ENCODE measurements around the gene PSEN1. TPM values are rescaled to one million over a fixed set of nuclear protein-coding genes. Genes with fewer than 3 reads are reported as not detected.

The PSEN1 gene
- total and polyA plus RNA-seq, 2 experiments from 2014 or later = 36.3 to 49.7 TPM

- no peak for DNase-seq (ENCODE audit: low read depth in 1 of 2, low spot score in 1 of 2)
- no peak overlapping the region for H3K27ac ChIP-seq
- no peaks in the 10 kb centered on the region for H3K36me3 ChIP-seq
- H3K27me3 ChIP-seq = no peaks in the 10 kb centered on the region
- no peak for TF ChIP-seq CTCF (IDR thresholded peaks at IDR 0.05; ENCODE audit: low read depth, low read length)
- no peaks in the 10 kb centered on the region for H3K9me3 ChIP-seq (ENCODE audit: low read depth)
- H3K4me1 ChIP-seq (ENCODE audit: low read depth) = no peaks in the 10 kb centered on the region
- no peak overlapping the region for H3K4me3 ChIP-seq
Observed at GRCh38 chr14:73253323-73253610, 117.0 kb downstream of the PSEN1 start.

- TF ChIP-seq CTCF (IDR thresholded peaks at IDR 0.05; ENCODE audit: low read depth, low read length) = no peak
- H3K9me3 ChIP-seq (ENCODE audit: low read depth) = no peaks in the 10 kb centered on the region
- H3K27me3 ChIP-seq = no peaks in the 10 kb centered on the region
- no peak overlapping the region for H3K4me3 ChIP-seq
- no peaks in the 10 kb centered on the region for H3K4me1 ChIP-seq (ENCODE audit: low read depth)
- H3K27ac ChIP-seq = no peak overlapping the region
- H3K36me3 ChIP-seq = no peaks in the 10 kb centered on the region
- no peak for DNase-seq (ENCODE audit: low read depth in 1 of 2, low spot score in 1 of 2)
Observed at GRCh38 chr14:73253721-73254120, 117.4 kb downstream of the PSEN1 start.

GRCh38 chr14:73254247-73255004, 118.1 kb downstream of the PSEN1 start:
- H3K4me3 ChIP-seq = no peak overlapping the region
- no peak for TF ChIP-seq CTCF (IDR thresholded peaks at IDR 0.05; ENCODE audit: low read depth, low read length)
- no peaks in the 10 kb centered on the region for H3K4me1 ChIP-seq (ENCODE audit: low read depth)
- H3K27me3 ChIP-seq = no peaks in the 10 kb centered on the region
- DNase-seq (ENCODE audit: low read depth in 1 of 2, low spot score in 1 of 2) = no peak
- no peaks in the 10 kb centered on the region for H3K36me3 ChIP-seq
- H3K27ac ChIP-seq = no peak overlapping the region
- no peaks in the 10 kb centered on the region for H3K9me3 ChIP-seq (ENCODE audit: low read depth)

- Histone ChIP-seq H3K27me3 (no peaks in the 10 kb centered on the region), H3K27ac (no peak overlapping the region), H3K36me3 (no peaks in the 10 kb centered on the region), H3K4me3 (no peak overlapping the region), H3K4me1 (ENCODE audit: low read depth) (no peaks in the 10 kb centered on the region), H3K9me3 (ENCODE audit: low read depth) (no peaks in the 10 kb centered on the region)
- TF ChIP-seq CTCF (IDR thresholded peaks at IDR 0.05; ENCODE audit: low read depth, low read length) = no peak
- no peak for DNase-seq (ENCODE audit: low read depth in 1 of 2, low spot score in 1 of 2)
Observed at GRCh38 chr14:73255005-73255400, 118.7 kb downstream of the PSEN1 start.

- Histone ChIP-seq H3K36me3 (no peaks in the 10 kb centered on the region), H3K4me1 (ENCODE audit: low read depth) (peaks cover 5% of the 10 kb centered on the region), H3K27ac (no peak overlapping the region), H3K27me3 (no peaks in the 10 kb centered on the region), H3K9me3 (ENCODE audit: low read depth) (no peaks in the 10 kb centered on the region), H3K4me3 (no peak overlapping the region)
- DNase-seq (ENCODE audit: low read depth in 1 of 2, low spot score in 1 of 2) = no peak
- TF ChIP-seq CTCF (IDR thresholded peaks at IDR 0.05; ENCODE audit: low read depth, low read length) = no peak
Observed at GRCh38 chr14:73255693-73256225, 119.5 kb downstream of the PSEN1 start.
